Panc1 (cell line): ENCODE data around the gene KRT16. TPM values are rescaled to one million over a fixed set of nuclear protein-coding genes. Genes with fewer than 3 reads are reported as not detected.

ENCODE experiments used
- ATAC-seq: fragments of 200-7000 bp; cut with Tn5 transposase; 2 replicates; pipeline ENCODE4 v1.9.1; 2020; ENCODE audit warnings: mild to moderate bottlenecking, moderate library complexity
- BruUV-seq: library from RNA; stranded (reverse); fragments of 400-500 nt; replicated peaks from 2 replicates; lab custom pipeline; 2021; lab: Mats Ljungman, UMichigan
- CTCF ChIA-PET: fragments of 300-600 bp; sonication (Branson Sonifier 250); formaldehyde crosslinking; loops from one replicate; lab custom pipeline; 2022; ENCODE audit warnings: antibody characterized with exemption; lab: Charles Lee
- POLR2A ChIA-PET: fragments of 300-600 bp; sonication (Branson Sonifier 250); formaldehyde crosslinking; loops from one replicate; lab custom pipeline; 2022; ENCODE audit warnings: antibody characterized with exemption; lab: Charles Lee
- DNase-seq: peaks from one replicate; pipeline ENCODE4 v3.0.0-alpha.2; 2010; ENCODE audit warnings: low read depth, low spot score
- H3K27ac ChIP-seq: 2 replicates; pipeline ENCODE4 v1.5.1; 2011; ENCODE audit warnings: mild to moderate bottlenecking, low read length, inconsistent platforms
- H3K27me3 ChIP-seq: fragments of 200-500 bp; sonication (Bioruptor generic); 2 replicates; pipeline ENCODE4 v1.6.0; 2014; ENCODE audit warnings: low read length, inconsistent platforms; ENCODE audit not compliant: control insufficient read depth, insufficient read depth
- H3K36me3 ChIP-seq: fragments of 200-500 bp; sonication (Bioruptor generic); 2 replicates; pipeline ENCODE4 v1.5.1; 2014; ENCODE audit warnings: inconsistent platforms, mild to moderate bottlenecking, low read length, moderate library complexity; ENCODE audit not compliant: control insufficient read depth, insufficient read depth
- H3K4me1 ChIP-seq: 2 replicates; pipeline ENCODE4 v1.5.1; 2011; ENCODE audit warnings: inconsistent platforms, mild to moderate bottlenecking, low read length, moderate library complexity; ENCODE audit not compliant: control insufficient read depth, insufficient read depth
- H3K4me3 ChIP-seq, 2 experiments: 2 replicates each; pipeline ENCODE4 v1.5.1; 2011 to 2012; ENCODE audit warnings: low read depth in 2 of 2, low read length in 2 of 2, mild to moderate bottlenecking in 2 of 2, inconsistent platforms in 1 of 2, moderate library complexity in 1 of 2
- H3K9me3 ChIP-seq: fragments of 200-500 bp; sonication (Bioruptor generic); 2 replicates; pipeline ENCODE4 v1.5.1; 2014; ENCODE audit warnings: low read depth, mild to moderate bottlenecking, inconsistent platforms, low read length, moderate library complexity; ENCODE audit not compliant: control insufficient read depth, insufficient read depth
- CTCF ChIP-seq: fragments of 450-650 bp; IDR thresholded peaks from 2 replicates; pipeline ENCODE4 v1.5.1; 2017; ENCODE audit warnings: mild to moderate bottlenecking
- POLR2AphosphoS5 ChIP-seq: IDR thresholded peaks from 2 replicates; pipeline ENCODE4 v1.6.1; 2012; ENCODE audit warnings: mild to moderate bottlenecking, low read depth, low read length, moderate library complexity
- REST ChIP-seq, 2 experiments: IDR thresholded peaks; 2 replicates each; pipeline ENCODE4 v1.6.1; 2011 to 2012; ENCODE audit warnings: low read depth in 2 of 2, control low read depth in 1 of 2, low read length in 1 of 2, mild to moderate bottlenecking in 1 of 2, moderate library complexity in 1 of 2; ENCODE audit not compliant: insufficient read depth in 1 of 2
- SIN3A ChIP-seq: IDR thresholded peaks from 2 replicates; pipeline ENCODE4 v1.6.1; 2012; ENCODE audit warnings: low read depth, mild to moderate bottlenecking, low read length, moderate library complexity, borderline replicate concordance; ENCODE audit not compliant: insufficient read depth
- TCF7L2 ChIP-seq: IDR thresholded peaks from 2 replicates; pipeline ENCODE4 v1.6.1; 2011; ENCODE audit warnings: mild to moderate bottlenecking, low read depth, low read length, inconsistent platforms
- in situ Hi-C: cut with HindIII; loops from 2 replicates; pipeline ENCODE4 v1.10.0; 2016; ENCODE audit warnings: low sequenced_read_pairs, low pct_unique_long_range_greater_than_20kb
- intact Hi-C: fragments of 100-400 bp; cut with micrococcal nuclease; formaldehyde crosslinking; loops from one replicate; pipeline ENCODE4 v1.10.0; 2022; ENCODE audit not compliant: unreplicated experiment
- total RNA-seq: library from RNA; stranded (reverse); gene quantifications from one replicate; pipeline ENCODE4 v1.2.1, GENCODE V29; 2021; ENCODE audit not compliant: unreplicated experiment

The KRT16 gene
- total RNA-seq, 1 experiment from 2014 or later = 1.6 TPM

- no peak overlapping the region for H3K27ac ChIP-seq
- no peak overlapping the region for H3K4me3 ChIP-seq
- H3K4me1 ChIP-seq = peaks cover 19% of the 10 kb centered on the region
- CTCF ChIA-PET = no interaction called here
- no TSS peak for BruUV-seq
- H3K9me3 ChIP-seq = no peaks in the 10 kb centered on the region
- intact Hi-C loops (no loop called here), in situ Hi-C loops (loop anchor here (25.0 kb wide), 1 partner anchor 94 kb away; the partner anchor contains the start of gene KRT19)
- H3K36me3 ChIP-seq = no peaks in the 10 kb centered on the region
- no peaks in the 10 kb centered on the region for H3K27me3 ChIP-seq
- TF ChIP-seq POLR2AphosphoS5 (no peak), REST (IDR thresholded peaks at IDR 0.05; ENCODE audit: insufficient read depth in 1 of 2, low read depth in 2 of 2, low read length in 1 of 2) (no peak), CTCF (no peak), TCF7L2 (no peak), SIN3A (no peak)
- DNase-seq = no peak
- POLR2A ChIA-PET = no interaction called here
- ATAC-seq = no peak
These were observed 18.7 kb upstream of the KRT16 start for GRCh38 chr17:41631025-41631897.

- CTCF ChIA-PET = no interaction called here
- intact Hi-C loops (no loop called here), in situ Hi-C loops (loop anchor here (25.0 kb wide), 1 partner anchor 93 kb away; the partner anchor contains the start of gene KRT19)
- no peak for DNase-seq
- H3K36me3 ChIP-seq = no peaks in the 10 kb centered on the region
- POLR2A ChIA-PET = no interaction called here
- BruUV-seq = no TSS peak
- no peak overlapping the region for H3K27ac ChIP-seq
- H3K4me3 ChIP-seq = no peak overlapping the region
- H3K4me1 ChIP-seq = peaks cover 12% of the 10 kb centered on the region
- H3K27me3 ChIP-seq = no peaks in the 10 kb centered on the region
- ATAC-seq = no peak
- TF ChIP-seq POLR2AphosphoS5 (no peak), CTCF (no peak), TCF7L2 (no peak), REST (IDR thresholded peaks at IDR 0.05; ENCODE audit: insufficient read depth in 1 of 2, low read depth in 2 of 2, low read length in 1 of 2) (no peak), SIN3A (no peak)
- H3K9me3 ChIP-seq = no peaks in the 10 kb centered on the region
These were observed 17.5 kb upstream of the KRT16 start for GRCh38 chr17:41629826-41630670.
